Hematopoietic multipotent progenitor cell treated with erythropoietin and hydrocortisone succinate and interleukin-3 and kit ligand, for 8 days (in vitro differentiated cells): ENCODE data around the gene POFUT1.

ENCODE experiments used
- DNase-seq: peaks from one replicate; pipeline ENCODE4 v3.0.0-alpha.2; 2015

POFUT1 gene

DNA sequence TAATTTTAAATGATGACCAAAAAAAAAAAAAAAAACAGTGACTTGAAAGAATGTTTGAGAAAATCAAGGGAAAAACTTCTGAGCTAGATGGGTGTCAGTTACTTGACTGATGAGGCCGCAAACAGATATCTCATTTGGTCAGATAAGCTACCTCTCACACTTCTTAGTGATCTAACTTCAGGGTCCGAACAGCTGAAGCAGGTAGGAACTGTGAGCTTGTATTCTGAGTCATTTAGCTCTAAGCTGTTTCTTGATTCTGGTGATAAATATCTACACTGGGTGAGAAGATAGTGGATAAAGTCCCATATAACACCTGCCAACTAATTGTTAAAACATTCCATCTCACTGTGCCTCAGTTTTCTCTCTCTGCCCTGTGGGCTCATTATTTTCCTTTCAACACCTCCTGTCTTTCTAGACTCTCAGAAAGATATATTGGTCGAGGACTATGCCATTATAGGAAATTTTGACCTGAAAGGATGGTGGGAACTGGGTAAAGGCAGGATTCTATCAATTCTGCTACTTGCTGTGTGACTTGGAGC is 77.5 kb downstream of the POFUT1 start:
- no peak for DNase-seq

DNA sequence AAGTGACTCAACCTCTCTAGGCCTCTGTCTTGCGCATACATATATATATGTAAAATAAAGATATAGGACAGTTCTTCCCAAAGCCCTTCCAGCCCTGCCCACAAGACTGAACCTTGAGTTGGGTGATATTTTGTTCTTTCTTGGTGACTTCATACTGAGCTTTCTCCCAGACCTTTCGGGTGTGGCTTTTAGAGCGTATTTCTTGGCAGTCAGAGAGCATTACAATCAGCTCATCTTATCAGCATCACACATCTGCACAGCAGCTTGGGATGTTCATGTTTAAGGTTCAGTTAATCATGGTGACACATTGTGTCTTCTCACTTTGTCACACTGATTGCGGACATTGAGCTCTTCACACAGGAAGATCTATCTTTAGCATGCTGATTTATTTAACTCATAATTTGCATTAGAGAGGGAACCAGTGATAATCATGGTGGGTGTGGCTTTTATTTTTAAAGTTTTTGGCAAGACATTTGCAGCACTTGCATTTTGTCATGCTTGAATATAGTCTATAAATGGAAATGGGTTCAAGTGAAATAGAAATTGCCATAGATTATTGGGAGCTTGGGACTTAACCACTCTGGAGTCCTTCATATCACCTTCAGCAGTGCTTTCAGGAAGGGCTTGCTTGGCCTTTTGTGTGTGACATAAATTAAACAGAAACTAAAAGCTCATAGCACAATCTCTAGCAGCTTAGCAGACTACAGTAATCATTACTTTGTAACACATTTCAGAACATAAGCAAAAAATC is 78.1 kb downstream of the POFUT1 start:
- DNase-seq, result peak; percentile 98

DNA sequence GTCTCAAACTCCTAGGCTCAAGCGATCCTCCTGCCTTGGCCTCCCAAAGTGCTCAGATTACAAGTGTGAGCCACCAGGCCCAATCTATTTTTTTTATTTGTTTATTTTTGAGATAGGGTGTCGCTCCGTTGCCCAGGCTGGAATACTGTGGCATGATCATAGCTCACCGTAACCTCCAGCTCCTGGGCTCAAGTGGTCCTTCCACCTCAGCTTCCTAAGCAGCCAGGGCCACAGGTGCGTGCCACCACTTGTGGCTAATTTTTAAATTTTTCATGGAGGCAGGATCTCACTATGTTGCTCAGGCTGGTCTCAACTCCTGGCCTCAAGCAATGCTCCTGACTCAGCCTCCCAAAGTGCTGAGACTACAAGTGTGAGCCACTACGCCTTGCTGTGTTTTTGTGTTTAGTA is 79.6 kb downstream of the POFUT1 start:
- no peak for DNase-seq
